GM19467 (cell line): ENCODE results near the gene PLEKHA3.
"Not testable (repeated sequence)": the region's sequence is repeated elsewhere in the genome, so short reads cannot be mapped to it uniquely, and the experiment has no call there.

ENCODE experiments used
- ATAC-seq: cut with Tn5 transposase; IDR thresholded peaks from one replicate; pipeline ENCODE4 v1.9.1; 2021; ENCODE audit warnings: mild to moderate bottlenecking, moderate library complexity; ENCODE audit not compliant: unreplicated experiment

Gene PLEKHA3

DNA sequence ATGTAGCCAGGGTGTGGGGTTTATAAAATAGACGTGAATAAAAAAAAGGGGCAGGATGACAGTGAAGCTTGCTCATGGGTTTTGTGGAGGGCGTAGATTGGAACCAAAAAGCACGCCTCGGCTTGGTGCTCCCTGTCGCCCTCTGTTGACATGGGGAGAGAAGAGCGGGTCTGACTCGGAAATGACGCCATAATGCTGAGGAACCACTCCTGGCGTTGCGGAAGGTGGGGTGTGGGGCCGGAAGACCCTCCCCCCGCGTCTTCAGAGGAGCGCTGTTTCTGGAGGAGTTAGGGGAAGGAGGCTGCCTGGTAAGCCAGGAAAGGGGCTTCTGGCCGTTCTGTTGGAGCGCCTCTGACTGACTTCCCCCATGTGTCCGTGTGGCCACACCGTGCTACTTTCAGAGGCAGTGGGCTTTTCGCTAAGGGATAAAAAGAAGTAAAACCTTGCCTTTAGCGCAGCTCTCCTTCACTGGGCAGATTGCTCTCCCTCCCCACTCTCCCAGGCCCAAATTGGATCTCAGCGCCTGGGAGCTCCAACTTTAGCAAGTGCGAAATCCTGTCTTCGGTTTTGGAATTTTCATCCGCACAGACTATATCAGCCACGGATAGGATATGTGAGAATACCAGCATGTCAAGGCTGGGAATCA, 42.8 kb downstream of the PLEKHA3 start:
- peak; percentile 88 for ATAC-seq

- ATAC-seq: no peak
These were observed 43.4 kb downstream of the PLEKHA3 start for GRCh38 chr2:178523596-178524134.

GRCh38 chr2:178525010-178525409, 44.8 kb downstream of the PLEKHA3 start:
- not testable (repeated sequence) for ATAC-seq

DNA sequence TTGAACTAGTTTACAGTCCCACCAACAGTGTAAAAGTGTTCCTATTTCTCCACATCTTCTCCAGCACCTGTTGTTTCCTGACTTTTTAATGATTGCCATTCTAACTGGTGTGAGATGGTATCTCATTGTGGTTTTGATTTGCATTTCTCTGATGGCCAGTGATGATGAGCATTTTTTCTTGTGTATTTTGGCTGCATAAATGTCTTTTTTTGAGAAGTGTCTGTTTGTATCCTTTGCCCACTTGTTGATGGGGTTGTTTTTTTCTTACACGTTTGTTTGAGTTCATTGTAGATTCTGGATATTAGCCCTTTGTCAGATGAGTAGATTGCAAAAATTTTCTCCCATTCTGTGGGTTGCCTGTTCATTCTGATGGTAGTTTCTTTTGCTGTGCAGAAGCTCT, 45.2 kb downstream of the PLEKHA3 start:
- not testable (repeated sequence) for ATAC-seq

DNA sequence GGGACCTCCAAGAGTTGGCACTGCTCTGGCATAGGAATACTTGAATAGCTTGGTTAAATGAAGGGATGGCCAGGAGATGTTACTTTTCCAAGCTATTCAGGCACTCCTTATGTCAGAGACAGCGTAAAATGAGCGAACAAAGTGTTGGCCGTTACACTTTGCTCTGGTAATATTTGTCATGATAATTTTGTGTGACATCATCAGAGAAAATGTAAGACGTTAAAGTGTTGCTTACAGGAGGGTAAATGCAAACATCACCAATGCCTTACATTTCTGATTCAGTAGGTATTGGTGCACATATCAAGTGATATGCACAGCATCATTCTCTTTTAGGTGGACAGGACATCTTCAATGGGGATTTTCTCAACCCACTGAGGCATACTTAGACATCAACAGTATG, 46.0 kb downstream of the PLEKHA3 start:
- ATAC-seq: no peak

DNA sequence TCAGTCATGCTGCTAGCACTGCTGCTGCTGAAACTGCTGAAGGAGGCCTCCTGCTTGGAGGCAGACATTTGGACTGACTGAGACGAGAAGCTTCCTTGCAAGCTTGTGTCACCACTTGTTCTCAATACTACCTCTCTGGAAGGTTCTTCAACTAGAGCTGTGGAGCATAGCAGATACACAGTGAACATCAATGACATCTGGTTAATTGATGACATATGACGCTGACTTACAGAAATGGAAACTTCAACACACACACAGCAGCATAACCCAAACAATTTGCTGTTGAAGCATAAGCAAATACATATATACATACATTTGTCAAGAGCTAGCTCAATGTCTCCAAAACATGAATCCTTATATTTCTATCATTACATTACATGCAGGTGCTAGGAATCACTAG, 47.3 kb downstream of the PLEKHA3 start:
- ATAC-seq: no peak

GRCh38 chr2:178528647-178529046, 48.4 kb downstream of the PLEKHA3 start:
- ATAC-seq: no peak

GRCh38 chr2:178529194-178529593, 48.9 kb downstream of the PLEKHA3 start:
- no peak for ATAC-seq

DNA sequence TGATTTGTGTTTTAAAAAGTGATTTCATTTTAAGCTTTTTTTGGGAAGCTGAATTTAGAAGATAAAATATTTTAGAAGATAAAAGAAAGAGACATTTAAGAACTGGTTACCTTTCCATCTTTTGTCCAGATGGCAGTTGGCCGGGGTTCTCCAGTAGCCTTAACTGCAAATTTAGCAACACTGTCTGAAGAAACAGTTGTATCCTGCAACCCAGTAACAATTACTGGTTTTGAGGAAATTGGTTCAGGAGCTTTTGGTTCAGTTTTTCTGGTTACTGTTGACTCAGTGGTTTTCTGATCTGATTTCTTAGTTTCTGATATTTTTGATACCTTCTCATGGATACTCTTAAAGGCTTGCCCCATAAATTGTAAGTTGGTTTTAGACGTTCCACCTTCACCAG, 49.9 kb downstream of the PLEKHA3 start:
- ATAC-seq: no peak

- peak; percentile 95 for ATAC-seq
These were observed 50.4 kb downstream of the PLEKHA3 start for GRCh38 chr2:178530625-178531142.

DNA sequence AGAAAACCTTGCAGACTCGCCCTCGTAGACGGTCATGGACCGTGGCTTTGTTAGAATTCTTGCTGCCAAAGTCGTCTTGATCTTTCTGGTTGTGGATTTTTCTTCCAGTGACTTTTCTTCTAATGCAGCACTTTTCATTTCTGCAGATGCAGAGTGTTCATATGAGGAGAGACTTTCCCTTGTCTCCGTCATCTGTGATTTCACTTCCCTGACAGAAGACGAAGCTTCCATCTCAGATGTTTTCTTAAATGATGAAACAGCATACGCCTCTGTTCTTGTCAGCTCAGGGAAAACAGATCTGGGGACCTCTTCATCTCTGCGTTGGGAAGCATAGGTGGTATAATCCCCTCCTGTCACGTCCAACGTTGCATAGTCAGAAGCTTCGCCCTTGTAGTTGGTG, 50.9 kb downstream of the PLEKHA3 start:
- no peak for ATAC-seq

DNA sequence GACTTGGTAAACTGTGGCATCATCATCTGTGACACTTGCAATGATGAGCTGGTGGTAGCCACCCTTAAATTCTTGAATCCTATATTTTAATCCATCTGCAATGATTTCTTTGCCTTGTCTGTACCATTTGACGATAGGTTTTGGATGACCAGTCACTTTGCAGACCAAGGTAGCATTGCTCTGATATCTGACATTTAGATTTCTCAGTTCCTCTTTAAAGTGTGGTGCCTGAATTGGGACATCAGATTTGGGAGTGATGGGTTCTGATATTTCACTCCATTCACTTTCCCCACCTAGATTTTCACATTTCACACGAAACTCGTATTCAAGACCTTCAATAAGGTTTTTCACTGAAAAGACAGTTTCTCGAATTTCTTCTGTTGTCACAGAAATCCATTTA, 55.8 kb downstream of the PLEKHA3 start:
- no peak for ATAC-seq

- ATAC-seq: no peak
These were observed 61.9 kb downstream of the PLEKHA3 start for GRCh38 chr2:178542161-178542560.

- no peak for ATAC-seq
These were observed 62.3 kb downstream of the PLEKHA3 start for GRCh38 chr2:178542569-178542968.

DNA sequence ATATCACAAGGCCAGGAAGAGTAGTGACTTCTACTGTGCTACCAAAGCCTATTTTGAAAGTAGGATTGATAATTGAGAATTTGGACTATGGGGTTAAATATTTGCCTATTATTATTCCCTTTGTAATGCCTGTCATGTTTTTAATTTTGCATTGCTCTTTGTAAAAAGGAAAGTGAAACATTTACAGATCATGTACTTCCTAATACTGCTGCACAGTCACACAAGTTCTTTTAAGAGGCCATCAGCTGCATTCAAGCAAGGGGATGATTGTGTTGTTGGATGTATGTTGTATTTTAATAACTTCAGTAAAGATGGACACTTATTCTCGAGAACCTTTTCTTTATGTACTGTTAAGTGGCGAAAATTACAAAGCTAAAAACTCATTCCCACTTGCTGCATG, 70.1 kb downstream of the PLEKHA3 start:
- no peak for ATAC-seq

DNA sequence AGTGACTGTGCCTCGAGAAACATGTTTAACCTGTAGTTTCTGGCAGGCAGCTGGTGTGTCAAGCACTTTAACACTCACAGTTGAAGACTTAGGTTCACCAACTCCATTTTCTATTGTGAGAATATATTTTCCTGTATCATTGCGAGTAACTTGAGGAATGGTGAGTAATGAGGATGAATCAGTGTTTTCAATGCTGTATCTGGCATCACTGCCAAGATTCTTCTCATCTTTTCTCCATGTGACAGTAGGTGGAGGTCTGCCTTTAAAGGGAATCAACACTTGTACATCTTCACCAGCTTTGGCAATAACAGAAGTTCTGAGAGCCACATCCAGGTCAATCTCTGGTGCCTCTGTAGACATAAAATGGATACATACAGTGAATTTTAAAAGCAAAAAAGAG, 72.8 kb downstream of the PLEKHA3 start:
- ATAC-seq: no peak
